Stimulated activated CD8-positive, alpha-beta memory T cell treated with anti-CD3 and anti-CD28 coated beads, Interleukin-7, amount 100 ng/mL, for 1 hour (primary cell): Measurements from ENCODE around the gene ATP6V0D1.

ENCODE experiments used
- DNase-seq, 2 donors: peaks; one replicate each; pipeline ENCODE4 v3.0.0-alpha.2; 2020; ENCODE audit warnings: low read depth in 2 of 2

Gene ATP6V0D1

DNA sequence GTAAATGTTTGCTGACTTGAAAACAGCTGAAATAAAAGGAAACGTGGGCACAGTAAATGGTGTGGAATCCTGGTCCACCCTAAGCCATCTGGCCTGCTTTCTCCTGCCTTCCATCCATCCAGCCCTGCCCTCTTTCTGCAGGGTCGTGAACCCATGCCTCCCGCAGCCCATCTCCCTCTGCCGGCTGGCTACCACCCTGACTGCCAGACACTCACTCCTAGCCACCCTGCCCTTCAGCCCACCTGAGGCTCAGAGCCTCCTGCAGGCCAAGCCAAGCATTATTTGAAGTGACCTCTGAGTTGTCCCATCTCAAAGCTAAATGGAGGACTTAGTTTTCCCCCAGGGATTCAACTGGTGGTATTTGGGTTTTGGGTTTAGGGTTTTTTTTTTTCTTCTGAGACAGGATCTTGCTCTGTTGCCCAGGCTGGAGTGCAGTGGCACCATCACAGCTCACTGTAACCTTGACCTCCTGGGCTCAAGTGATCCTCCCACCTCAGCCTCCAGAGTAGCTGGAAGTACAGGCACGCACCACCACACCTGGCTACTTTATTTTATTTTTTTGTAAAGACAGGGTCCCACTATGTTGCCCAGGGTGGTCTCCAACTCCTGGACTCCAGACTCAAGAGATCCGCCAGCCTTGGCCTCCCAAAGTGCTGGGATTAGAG lies 73.0 kb downstream of the ATP6V0D1 start:
- DNase-seq, result no peak

DNA sequence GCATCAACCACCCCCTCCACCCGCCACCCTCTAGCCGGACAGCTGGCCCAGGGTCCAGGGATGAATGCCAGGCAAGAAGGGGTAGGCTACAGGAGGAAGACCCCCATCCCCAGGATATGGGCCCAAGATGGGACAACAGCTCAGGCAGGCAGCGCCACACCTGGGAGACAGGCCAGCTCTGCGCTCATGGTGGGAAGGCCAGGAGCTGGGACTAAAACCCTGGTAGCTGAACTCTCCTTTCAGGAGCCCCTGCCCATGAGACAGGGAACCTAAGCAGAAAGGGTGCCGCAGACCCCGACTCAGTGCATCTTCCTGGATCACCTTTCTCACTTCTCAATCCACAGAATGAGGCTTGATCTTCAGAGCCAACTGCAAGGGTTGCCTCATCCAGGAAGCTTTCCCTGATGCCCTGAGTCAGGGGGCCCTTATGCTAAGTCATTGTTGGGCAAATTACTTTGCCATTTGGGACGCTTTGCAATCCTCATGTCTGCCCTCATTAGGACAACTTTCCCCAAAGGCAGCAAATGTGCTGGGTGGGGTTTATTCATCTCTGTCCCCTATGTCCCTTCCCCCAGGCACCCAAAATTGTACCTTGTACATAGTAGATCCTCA lies 73.7 kb downstream of the ATP6V0D1 start:
- DNase-seq, result no peak

DNA sequence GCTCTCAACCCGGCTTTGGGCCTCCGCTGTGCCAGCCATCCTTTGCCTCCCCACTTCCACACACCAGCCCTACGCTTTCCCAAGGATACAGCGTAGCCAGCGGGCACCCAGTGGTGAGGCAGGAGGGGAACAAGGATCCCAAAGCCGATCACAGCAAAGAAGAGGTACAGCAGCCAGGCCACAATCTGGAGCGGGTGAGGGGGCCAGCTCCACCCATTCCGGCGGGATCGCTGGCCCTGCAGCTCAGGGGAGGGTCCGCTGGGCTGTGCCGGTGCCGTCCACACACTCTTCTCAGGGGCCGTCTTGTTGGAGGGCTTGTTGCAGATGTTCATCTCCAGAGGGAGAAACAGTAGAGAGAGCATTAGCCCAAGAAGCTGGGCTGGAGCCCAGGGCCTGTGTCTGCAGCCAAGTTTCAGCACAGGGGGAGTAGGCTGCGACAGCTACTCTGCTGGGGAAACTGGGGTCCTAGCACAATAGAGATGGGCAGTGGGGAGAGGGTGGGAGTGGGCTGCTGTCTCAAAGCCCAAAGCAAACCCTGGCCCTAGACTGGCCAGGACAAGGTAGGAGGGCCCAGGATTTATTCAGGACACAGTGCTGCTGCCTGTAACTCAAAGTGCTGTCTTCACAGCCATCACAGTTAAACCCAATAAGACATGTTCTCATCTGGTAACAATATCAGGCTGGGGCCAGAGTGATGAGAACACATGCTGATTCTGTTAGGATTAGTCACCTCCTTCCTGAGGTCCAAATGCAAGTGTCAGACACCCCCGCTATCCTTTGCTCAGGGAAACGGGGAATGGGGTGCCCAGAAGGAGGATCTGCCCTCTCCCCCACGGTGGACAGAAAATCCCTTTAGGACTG lies 74.6 kb downstream of the ATP6V0D1 start:
- DNase-seq, result no peak

DNA sequence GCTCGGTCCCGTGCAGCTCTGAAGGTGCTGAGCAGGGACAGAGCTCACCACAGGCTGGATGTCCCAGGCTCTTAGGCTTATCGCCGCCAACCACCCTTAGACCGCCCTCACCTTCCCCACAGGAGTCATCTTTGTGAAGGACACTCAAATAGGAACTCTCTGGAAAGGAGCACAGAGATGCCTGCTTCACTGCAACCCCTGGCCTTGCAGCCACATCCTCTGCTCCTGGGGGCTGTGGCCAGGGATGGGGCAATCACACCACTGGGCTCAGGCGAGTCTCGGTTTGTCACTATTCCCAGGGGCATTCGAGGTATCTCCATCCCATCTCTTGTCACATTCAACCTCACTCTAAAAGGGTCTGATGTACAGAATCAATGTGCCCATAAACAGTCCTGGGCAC lies 75.6 kb downstream of the ATP6V0D1 start:
- no peak for DNase-seq

DNA sequence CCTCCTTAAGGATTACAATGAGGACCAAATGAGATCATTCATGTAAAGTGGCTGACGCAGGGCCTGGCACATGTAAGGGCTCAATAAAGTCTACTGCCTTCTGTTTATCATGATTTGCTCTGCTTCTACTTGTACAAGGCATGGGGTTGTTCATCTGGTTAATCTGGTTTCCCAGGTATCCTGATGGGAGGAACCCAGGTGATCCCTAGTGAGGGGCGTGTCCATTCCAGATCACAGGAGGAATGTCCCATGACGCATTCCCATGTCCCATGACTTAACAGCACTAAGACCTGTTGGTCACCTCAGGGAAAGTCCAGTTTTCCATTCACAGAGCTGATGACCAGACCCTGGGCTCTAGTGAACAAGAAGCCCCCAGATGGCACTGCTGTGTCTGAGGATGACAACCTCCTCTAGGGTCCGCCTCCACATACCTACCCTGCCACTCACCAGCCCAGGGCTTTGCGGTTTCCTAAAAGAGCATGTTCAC lies 76.2 kb downstream of the ATP6V0D1 start:
- DNase-seq, result no peak

DNA sequence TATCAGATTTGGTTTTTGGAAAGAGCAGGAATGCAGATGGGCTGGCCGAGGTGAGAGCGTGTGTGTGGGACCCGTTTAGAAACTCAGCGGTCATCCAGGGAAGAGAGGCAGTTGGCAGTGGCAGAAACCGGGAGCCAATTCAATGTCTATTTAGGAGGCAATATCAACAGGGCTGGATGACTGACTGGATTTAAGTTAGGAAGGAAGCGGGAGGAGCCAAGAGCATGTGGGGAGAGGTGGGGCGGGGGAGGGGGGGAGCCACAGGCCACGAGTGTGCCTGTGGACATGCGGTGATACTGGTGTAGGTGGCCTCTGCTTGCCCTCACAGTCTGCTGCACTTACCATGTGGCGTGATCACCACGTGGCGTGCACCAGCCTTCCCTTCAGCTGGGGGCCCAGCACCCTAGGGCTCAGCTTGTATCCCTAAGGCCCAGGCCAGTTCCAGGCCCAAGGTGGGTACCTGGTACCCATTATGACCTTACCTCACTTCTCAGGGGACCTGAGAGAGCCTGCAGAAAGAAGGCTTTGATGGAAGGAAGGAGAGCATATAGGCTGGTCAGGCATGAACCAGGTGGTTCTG lies 76.9 kb downstream of the ATP6V0D1 start:
- no peak for DNase-seq

DNA sequence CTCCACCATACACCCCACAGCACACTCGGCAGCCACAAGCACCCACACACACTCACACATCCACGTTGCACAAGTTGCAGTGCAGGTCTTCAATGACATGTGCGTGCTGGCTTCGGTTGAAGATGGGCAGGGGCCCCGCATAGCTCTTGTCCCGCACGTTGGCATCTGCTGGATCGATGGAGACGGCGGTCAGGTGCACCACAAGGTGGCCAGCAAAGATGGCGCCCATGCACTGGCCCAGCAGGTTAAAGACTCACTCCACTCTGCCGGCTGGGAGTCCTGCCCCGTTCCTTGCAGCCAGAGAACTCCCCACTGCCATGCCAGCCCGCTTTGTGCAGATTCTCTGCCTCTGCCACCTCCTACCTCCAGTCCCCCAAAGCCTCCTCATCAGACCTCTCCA lies 80.1 kb downstream of the ATP6V0D1 start:
- DNase-seq, result no peak

DNA sequence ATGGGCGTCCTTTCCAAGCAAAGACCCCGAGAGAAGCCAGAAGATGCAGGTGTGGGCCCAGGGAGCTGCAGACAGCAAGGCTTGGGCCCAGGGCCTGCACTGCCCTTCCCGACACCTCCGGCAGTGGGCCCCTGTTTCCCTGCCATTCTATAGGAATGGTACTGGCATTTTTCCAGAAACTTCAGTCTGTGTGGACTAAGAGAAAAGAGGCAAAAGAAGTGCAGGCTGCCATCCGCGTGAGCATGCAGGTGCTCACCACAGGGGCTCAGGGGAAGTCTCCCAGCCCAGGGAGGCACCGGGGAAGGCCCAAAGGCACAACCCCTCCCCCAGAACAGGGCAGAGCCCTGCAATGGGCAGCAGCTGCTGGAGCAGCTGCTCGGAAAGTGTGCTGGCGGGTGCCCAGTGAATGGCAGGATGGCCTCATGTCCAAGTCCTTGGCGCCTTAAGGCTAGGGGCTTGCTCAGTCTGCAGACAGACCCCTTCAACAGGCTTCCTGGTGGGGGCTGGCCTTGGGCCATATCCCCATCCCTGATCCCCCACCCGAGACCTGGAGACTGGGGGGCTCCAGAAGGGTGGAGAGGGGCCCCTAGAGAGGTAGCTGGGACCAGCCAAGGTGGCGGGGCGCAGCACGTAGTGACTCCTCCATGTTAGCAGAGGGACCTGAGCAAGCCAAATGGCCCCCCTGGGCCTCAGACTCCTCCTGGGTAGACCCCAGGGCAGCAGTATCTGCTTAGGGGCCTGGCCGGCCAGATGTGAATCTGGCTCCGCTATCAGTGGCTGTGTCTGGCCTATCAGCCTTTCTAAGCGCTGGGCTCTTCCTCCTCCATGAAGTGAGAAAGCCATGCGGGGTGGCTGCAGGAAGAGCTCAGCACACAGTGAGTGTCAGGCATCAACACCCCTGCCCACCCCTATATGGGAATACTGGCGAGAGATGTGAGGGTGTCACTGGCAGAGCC lies 80.9 kb downstream of the ATP6V0D1 start:
- no peak for DNase-seq

DNA sequence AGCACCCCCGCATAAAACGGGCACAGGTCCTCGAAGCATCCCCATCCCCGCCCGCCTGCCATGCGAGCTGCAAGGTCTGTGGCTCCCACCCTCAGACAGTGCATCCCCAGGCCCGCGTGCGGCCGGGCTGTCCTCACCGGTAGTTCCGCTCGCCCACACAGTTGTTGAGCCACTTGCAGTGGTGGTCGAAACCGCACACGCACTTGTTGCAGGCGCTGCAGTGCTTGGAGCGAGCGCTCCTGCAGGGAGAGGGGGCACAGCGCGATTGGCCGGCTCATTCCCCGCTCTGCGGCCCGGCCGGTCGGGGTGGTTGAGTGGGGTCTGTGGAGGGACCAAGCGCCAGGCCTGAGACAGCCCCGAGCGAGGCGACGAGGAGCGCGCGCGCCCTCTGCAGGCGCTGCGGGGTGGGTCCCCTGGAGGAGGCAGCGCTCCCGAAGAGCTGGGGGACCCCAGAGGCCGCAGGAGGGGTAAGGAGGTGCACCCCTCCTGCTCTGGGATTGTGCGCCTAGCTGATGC lies 81.7 kb downstream of the ATP6V0D1 start:
- no peak for DNase-seq

DNA sequence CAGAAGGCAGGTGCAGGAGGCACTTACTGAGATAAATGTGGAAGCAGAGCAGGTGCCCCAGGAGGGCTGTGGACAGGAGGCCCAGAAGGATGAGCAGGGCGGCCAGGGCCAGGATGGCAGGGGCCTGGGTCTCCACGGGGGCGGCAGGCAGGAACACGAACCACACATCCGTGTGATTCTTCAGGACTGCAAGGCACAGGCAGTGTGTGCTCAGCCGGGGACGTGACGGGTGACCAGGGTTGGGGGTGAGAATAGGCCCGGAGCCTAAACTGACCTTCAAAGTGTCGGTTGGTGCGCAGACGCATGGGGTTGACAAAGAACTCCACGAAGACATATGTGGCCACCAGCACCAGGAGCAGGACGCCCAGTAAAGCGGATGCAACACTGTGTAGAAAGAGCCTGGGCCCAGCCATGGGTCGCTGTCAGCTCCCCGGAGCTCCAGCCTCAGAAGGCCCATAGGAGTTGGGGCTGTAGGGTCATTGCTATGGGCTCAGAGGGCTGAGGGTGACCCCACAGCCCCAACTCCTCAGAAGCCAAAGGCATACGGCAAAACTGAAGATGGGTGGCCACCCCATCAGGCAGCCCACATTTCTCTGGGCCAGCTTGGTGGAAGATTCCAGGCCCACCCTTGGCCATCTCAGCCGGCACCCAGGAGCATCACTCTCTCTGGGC lies 82.3 kb downstream of the ATP6V0D1 start:
- no peak for DNase-seq

DNA sequence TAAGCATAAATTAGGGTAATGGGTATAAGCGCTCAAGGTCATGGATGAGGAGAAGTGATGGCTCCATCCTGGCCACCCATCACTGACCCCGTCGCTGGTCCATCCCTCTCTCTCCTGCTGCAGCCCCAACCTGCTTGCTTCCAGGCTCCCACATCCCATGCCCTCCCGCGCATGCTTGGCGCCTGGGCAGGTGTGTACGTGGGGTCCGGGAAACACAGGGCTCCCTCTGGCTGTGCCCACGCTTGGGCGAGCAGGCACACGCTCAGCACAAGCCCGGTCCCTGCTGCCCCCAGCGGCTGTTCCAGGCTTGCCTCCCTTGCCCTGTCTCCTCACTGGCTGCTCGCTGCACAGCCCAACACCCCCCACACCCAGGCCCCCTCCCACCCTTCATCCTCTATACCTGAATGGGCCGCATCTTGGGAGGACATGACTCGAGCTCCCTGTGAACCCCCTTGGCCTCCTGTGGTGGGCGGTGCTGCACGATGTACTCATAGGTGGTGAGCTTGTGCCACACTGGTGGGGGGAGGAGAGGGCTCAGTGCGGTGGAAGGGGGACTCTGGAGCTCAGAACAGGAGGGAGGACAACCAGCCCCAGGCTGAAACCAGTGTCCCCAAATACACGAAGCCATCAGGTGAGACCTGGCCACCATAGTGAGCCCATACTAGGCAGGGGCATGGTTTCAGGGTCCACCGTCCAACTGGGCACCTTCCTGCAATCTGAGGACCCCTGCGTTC lies 83.0 kb downstream of the ATP6V0D1 start:
- DNase-seq, result no peak

DNA sequence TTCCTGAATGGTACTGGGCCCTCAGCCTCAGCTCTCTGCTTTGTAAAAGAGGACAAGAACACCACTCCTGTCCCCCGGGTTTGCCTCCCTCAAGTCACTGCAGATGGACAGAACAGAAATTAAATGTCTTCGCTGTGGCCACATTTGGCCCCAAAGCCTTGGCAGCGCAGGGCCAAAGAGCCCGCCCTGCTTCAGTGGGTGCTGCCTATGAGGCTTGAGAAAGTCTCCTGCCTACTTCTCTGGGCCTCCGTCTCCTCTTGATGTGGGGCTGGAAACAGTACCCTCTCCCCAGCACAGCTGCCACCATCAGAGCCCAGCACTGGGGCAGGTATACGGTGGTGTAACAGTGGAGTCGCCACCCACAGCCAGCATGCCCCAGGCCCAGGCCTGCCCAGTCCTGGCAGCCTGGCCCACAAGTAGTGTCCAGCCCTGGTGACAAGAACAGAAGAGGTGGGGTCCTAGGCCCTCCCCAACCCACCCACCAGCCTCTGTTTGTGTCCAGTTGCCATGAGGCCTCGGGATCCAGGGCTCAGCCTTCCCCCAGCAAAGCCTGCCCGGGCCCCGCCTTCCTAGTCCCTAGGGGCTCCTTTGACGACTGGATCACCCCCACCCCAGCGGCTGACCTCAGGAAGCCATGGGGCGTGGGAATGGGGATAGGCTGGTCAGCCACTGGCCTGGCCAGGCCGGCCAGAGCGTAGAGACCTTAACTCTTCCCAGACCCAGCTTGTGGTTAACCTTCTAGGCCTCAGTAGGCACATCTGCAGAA lies 83.7 kb downstream of the ATP6V0D1 start:
- DNase-seq, result no peak

DNA sequence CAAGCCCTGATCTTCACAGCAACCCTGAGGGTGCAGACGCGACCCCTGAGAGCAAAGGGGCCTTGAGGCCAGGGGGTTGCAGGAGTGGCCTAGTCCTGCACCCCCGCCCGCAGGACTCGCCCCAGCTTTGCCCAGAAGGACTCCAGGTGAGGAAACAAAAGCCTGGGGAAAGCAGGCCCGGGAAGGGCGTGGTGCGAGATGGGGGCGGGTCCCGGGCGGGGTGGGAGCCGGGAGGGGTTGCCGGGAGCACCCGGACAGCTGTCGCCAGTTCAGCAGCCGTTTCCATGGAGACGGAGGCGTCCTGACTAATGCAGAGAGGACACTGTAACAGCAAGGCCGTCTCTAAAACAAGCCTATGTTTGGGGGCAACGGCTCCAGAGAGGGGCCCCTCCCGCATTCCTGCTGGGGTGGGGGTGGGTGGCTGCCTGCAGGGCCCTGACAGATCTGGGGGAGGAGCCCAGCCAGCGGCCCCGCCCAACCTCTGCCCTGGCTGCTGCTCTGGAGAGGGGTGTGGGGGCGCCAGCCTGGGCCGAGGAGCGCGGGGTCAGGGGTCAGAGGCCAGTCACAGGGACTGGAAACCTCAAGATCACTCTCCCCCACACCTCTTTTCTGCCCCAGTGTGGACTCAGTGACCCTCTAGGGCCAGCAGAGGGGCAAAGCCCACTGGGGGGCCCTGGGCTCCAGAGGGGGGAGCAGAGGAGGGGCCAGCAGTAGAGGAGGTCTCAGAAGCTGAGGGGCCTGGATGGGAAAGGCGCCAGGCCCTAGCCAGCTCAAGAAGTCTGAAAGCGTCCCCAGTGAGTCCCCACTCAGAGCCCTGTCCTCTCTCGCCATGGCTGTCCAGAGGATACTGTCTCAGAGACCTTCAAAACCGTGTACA lies 84.6 kb downstream of the ATP6V0D1 start:
- DNase-seq, result no peak

DNA sequence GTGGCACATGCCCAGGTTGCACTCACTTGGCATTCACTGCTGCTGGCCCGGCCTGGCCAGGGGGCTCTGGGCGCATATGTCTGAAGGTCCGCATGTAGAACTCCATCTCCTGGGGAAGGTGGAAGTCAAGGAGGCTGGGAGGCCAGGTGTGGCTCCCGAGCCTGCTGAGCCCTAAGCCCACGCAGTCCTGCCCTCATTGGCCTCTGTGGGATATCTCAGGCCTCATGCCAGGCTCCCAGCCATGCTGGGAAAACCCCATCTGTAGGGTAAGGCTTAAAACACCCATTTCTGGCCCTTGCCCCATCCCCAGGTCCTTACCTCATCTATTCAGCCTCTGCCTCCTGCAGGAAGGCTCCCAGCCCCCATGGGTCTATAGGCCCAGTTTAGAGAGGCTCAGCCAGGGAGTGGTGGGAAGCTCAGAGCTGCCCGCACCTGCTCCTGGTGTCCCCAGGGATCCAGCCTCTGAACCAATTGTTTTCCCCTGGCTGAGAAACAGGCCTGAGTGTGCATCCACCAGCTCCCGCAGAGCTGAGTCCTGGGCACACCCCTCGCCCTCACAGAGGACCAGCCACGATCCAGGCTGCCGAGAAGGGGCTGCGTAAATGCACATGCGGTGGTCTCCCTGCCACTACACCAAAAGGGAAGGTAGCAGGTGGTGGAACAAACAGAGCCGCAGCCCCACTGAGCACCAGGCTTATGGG lies 85.3 kb downstream of the ATP6V0D1 start:
- DNase-seq, result no peak

DNA sequence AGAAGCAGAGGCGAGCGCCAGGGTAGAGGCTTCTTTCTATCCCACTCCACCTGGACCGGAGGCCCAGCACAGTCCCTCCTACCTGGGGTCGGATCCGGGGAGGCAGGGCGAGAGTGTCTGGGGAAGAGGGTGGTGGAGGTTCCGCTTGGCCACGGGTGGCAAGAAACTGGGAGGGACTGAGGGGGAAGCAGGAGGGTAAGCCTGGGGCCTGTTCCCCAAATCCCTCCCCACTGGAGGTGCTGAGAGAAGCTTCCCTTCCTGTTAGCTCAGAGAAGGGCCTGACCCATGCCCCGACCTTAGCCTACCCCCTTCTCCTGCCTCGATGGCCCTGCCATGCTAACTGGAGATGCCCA lies 85.9 kb downstream of the ATP6V0D1 start:
- no peak for DNase-seq

DNA sequence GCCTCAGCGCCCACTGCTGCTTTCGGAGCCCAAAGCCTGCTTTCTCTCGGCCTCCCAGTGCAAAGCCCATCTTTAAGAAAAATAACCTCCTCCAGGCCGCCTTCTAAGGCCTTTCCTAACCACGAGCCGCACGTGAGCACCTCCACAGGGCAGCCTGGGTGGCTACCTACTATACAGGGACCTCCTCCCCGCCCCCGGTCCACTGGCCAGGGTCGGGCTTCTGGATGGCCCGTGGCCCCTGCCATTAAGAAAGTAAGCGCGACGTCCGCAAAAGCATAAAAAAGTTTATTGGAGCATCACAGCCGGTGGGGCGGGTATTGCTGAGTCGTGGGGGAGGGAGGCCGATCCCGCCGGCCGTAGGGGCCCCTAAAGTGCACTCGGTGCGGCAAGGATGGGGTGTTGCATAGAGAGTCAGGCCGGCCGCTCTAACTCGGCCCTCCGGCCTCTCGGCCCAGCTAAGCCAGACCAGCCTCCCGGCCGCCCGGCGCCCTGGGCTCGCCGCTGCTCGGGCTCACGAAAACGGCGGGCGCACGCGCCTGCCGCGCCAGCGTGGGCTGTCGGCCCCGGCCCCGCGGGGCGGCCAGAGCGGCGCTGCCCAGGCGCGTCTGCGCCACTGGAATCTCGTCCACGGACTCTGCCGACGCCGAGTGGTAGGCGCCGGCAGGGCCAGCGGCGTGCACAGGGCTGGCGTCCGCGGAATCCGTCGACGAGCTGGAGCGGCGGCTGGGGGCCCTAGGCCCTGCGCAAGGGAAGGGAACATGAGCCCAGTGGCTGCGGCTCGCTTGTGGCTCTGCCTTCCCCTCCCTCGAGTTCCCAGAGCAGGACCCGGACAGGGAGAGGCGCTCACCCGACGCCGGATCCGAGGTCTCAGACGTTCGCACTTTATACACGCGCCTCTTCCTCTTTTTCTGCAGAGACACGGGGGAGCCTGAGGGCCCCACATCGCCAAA lies 86.5 kb downstream of the ATP6V0D1 start:
- DNase-seq, result no peak
